H1 (cell line): ENCODE data around the gene EML4. TPM values are rescaled to one million over a fixed set of nuclear protein-coding genes. Genes with fewer than 3 reads are reported as not detected.

Experiments used
- CTCF ChIA-PET: fragments of 300-600 bp; sonication (Branson Sonifier 250); formaldehyde crosslinking; loops from one replicate; lab custom pipeline; 2021; ENCODE audit not compliant: partially characterized antibody; lab: Charles Lee
- POLR2A ChIA-PET: fragments of 300-600 bp; sonication (Branson Sonifier 250); formaldehyde crosslinking; loops from one replicate; lab custom pipeline; 2021; ENCODE audit warnings: inconsistent platforms; ENCODE audit not compliant: partially characterized antibody; lab: Charles Lee
- DNase-seq, 2 experiments: peaks; one replicate each; pipeline versions ENCODE4 v3.0.0 to v3.0.0-alpha.2; 2010 to 2022; ENCODE audit warnings: low spot score in 2 of 2, low read depth in 1 of 2, mixed read lengths in 1 of 2
- FAIRE-seq: peaks from 2 replicates; lab custom pipeline; 2011; peaks lifted over from hg19 to GRCh38; lab: Jason Lieb, UNC
- H2AFZ ChIP-seq: 2 replicates; pipeline ENCODE4 v1.8.1; 2012; ENCODE audit warnings: low read length, inconsistent platforms
- H2AK5ac ChIP-seq: 2 replicates; pipeline ENCODE4 v1.6.1; 2013; ENCODE audit warnings: low read depth, low read length
- H2BK120ac ChIP-seq: replicated peaks from 2 replicates; pipeline ENCODE3; 2013; ENCODE audit warnings: low read depth, low read length, inconsistent platforms
- H2BK12ac ChIP-seq: 2 replicates; pipeline ENCODE4 v1.6.1; 2013; ENCODE audit warnings: low read depth, low read length
- H2BK15ac ChIP-seq: 2 replicates; pipeline ENCODE4 v1.6.1; 2013; ENCODE audit warnings: low read length
- H2BK20ac ChIP-seq: 2 replicates; pipeline ENCODE4 v1.6.1; 2013; ENCODE audit warnings: low read length
- H2BK5ac ChIP-seq: 2 replicates; pipeline ENCODE4 v1.6.1; 2013; ENCODE audit warnings: low read depth, low read length
- H3K14ac ChIP-seq: 2 replicates; pipeline ENCODE4 v1.6.1; 2013; ENCODE audit warnings: inconsistent platforms; ENCODE audit not compliant: insufficient read length
- H3K18ac ChIP-seq: 2 replicates; pipeline ENCODE4 v1.6.1; 2013; ENCODE audit warnings: low read length; ENCODE audit errors: extremely low read depth
- H3K23ac ChIP-seq: 2 replicates; pipeline ENCODE4 v1.6.1; 2013; ENCODE audit warnings: inconsistent platforms; ENCODE audit not compliant: insufficient read length
- H3K23me2 ChIP-seq: 2 replicates; pipeline ENCODE4 v1.6.1; 2013; ENCODE audit warnings: low read depth, low read length
- H3K27ac ChIP-seq: 2 replicates; pipeline ENCODE4 v1.6.1; 2011; ENCODE audit warnings: low read depth, low read length, inconsistent platforms
- H3K27me3 ChIP-seq, 4 experiments: replicated peaks in 1 of 4; 1 replicate in 1 of 4; 2 replicates in 3 of 4; pipeline versions ENCODE4 v1.6.1 to v1.8.1; 2011 to 2013; ENCODE audit warnings: low read length in 3 of 4, mild to moderate bottlenecking in 3 of 4, inconsistent platforms in 2 of 4, mixed read lengths in 2 of 4, moderate library complexity in 1 of 4; ENCODE audit not compliant: control insufficient read depth in 3 of 4, insufficient read depth in 3 of 4; ENCODE audit errors: extremely low read depth in 1 of 4
- H3K36me3 ChIP-seq, 4 experiments: 2 replicates each; pipeline versions ENCODE4 v1.6.1 to v1.8.1; 2011 to 2013; ENCODE audit warnings: mild to moderate bottlenecking in 4 of 4, low read length in 3 of 4, moderate library complexity in 2 of 4, control low read depth in 1 of 4, inconsistent platforms in 1 of 4; ENCODE audit not compliant: insufficient read depth in 4 of 4, control insufficient read depth in 2 of 4
- H3K4ac ChIP-seq: replicated peaks from 2 replicates; pipeline ENCODE3; 2013; ENCODE audit warnings: low read length, low read depth, mixed read lengths, inconsistent platforms; ENCODE audit not compliant: insufficient read length
- H3K4me1 ChIP-seq, 4 experiments: replicated peaks in 1 of 4; 1 replicate in 1 of 4; 2 replicates in 3 of 4; pipeline versions ENCODE4 v1.6.1 to v1.8.1; 2011 to 2013; ENCODE audit warnings: low read length in 3 of 4, inconsistent platforms in 2 of 4, mixed read lengths in 1 of 4; ENCODE audit not compliant: insufficient read depth in 4 of 4, control insufficient read depth in 3 of 4
- H3K4me2 ChIP-seq, 2 experiments: 2 replicates each; pipeline versions ENCODE4 v1.6.1 to v1.8.1; 2011 to 2013; ENCODE audit warnings: low read depth in 2 of 2, low read length in 2 of 2, control low read depth in 1 of 2, inconsistent platforms in 1 of 2, mild to moderate bottlenecking in 1 of 2; ENCODE audit not compliant: insufficient read depth in 1 of 2
- H3K4me3 ChIP-seq, 4 experiments: fragments of 200-600, 300-600 bp in 1 of 4; sonication (generic), shearing (Covaris generic), sonication (Bioruptor Twin) in 1 of 4; 2 replicates each; pipeline versions ENCODE4 v1.5.1 to v1.8.1; 2011 to 2016; ENCODE audit warnings: low read length in 4 of 4, low read depth in 3 of 4, control low read depth in 2 of 4, inconsistent platforms in 2 of 4, mild to moderate bottlenecking in 2 of 4, mixed read lengths in 1 of 4, moderate library complexity in 1 of 4; ENCODE audit not compliant: insufficient read depth in 2 of 4; ENCODE audit errors: extremely low read depth in 1 of 4
- H3K56ac ChIP-seq: replicated peaks from 2 replicates; pipeline ENCODE3; 2013; ENCODE audit warnings: low read depth, mild to moderate bottlenecking, mixed read lengths, low read length, inconsistent platforms; ENCODE audit not compliant: insufficient read length
- H3K79me1 ChIP-seq: 2 replicates; pipeline ENCODE4 v1.6.1; 2013; ENCODE audit warnings: low read depth, low read length, control low read depth
- H3K79me2 ChIP-seq, 2 experiments: 2 replicates each; pipeline versions ENCODE4 v1.6.1 to v1.8.1; 2012 to 2013; ENCODE audit warnings: low read length in 2 of 2, mild to moderate bottlenecking in 2 of 2, inconsistent platforms in 1 of 2; ENCODE audit not compliant: insufficient read depth in 2 of 2, control insufficient read depth in 1 of 2
- H3K9ac ChIP-seq, 4 experiments: replicated peaks in 1 of 4; 1 replicate in 1 of 4; 2 replicates in 3 of 4; pipeline versions ENCODE4 v1.6.1 to v1.8.1; 2011 to 2013; ENCODE audit warnings: low read depth in 3 of 4, low read length in 3 of 4, control low read depth in 2 of 4, mild to moderate bottlenecking in 2 of 4, moderate library complexity in 2 of 4, inconsistent platforms in 1 of 4; ENCODE audit errors: extremely low read depth in 1 of 4
- H3K9me3 ChIP-seq, 2 experiments: 2 replicates each; pipeline versions ENCODE4 v1.6.1 to v1.8.1; 2012 to 2013; ENCODE audit warnings: mild to moderate bottlenecking in 2 of 2, moderate library complexity in 2 of 2, control low read depth in 1 of 2, inconsistent platforms in 1 of 2, low read depth in 1 of 2, low read length in 1 of 2, mixed read lengths in 1 of 2; ENCODE audit not compliant: insufficient read depth in 2 of 2
- H4K20me1 ChIP-seq, 2 experiments: replicated peaks in 1 of 2; 2 replicates each; pipeline versions ENCODE3 to v1.8.1; 2011 to 2013; ENCODE audit warnings: inconsistent platforms in 2 of 2, low read length in 2 of 2, mild to moderate bottlenecking in 1 of 2; ENCODE audit not compliant: insufficient read depth in 2 of 2, control insufficient read depth in 1 of 2
- H4K5ac ChIP-seq: 2 replicates; pipeline ENCODE4 v1.6.1; 2013; ENCODE audit warnings: low read length, low read depth, mixed read lengths, inconsistent platforms; ENCODE audit not compliant: insufficient read length
- H4K8ac ChIP-seq: 2 replicates; pipeline ENCODE4 v1.8.0; 2013; ENCODE audit warnings: mild to moderate bottlenecking, moderate library complexity, low read length, inconsistent platforms; ENCODE audit not compliant: insufficient read depth; ENCODE audit errors: extremely low read depth
- H4K91ac ChIP-seq: replicated peaks from 2 replicates; pipeline ENCODE3; 2013; ENCODE audit warnings: low read length, mixed read lengths, inconsistent platforms; ENCODE audit not compliant: insufficient read length
- BCL11A ChIP-seq, 2 experiments: IDR thresholded peaks; one replicate each; pipeline ENCODE4 v1.6.1; 2011; ENCODE audit warnings: low read depth in 2 of 2, low read length in 2 of 2, mild to moderate bottlenecking in 2 of 2
- BRCA1 ChIP-seq: IDR thresholded peaks from 2 replicates; pipeline ENCODE4 v1.6.1; 2012; ENCODE audit warnings: low read depth, low read length, improper control_type of control experiment
- CBX5 ChIP-seq: fragments of 300-800, 300-1000 bp; sonication (generic); IDR thresholded peaks from 2 replicates; pipeline ENCODE4 v1.7.1; 2016; ENCODE audit warnings: antibody characterized with exemption, low read length, low read depth
- CHD1 ChIP-seq: IDR thresholded peaks from 2 replicates; pipeline ENCODE4 v1.6.1; 2012; ENCODE audit warnings: low read depth, low read length, improper control_type of control experiment
- GTF2F1 ChIP-seq: IDR thresholded peaks from 2 replicates; pipeline ENCODE4 v1.6.1; 2012; ENCODE audit warnings: low read depth, low read length, improper control_type of control experiment, borderline replicate concordance
- KDM5A ChIP-seq: fragments of 200-600 bp; IDR thresholded peaks from 2 replicates; pipeline ENCODE4 v1.7.1; 2012; ENCODE audit warnings: mild to moderate bottlenecking, low read length, inconsistent platforms, mixed read lengths
- MAFK ChIP-seq: IDR thresholded peaks from 2 replicates; pipeline ENCODE4 v1.6.1; 2012; ENCODE audit warnings: low read depth, mild to moderate bottlenecking, improper control_type of control experiment, low read length
- RBBP5 ChIP-seq: IDR thresholded peaks from 2 replicates; pipeline ENCODE4 v1.7.1; 2012; ENCODE audit warnings: low read depth, mild to moderate bottlenecking, inconsistent platforms, low read length, moderate library complexity, borderline replicate concordance
- SAP30 ChIP-seq: fragments of 300-600 bp; sonication (generic); IDR thresholded peaks from 2 replicates; pipeline ENCODE4 v1.7.1; 2012; ENCODE audit warnings: low read length, moderate library complexity, mild to moderate bottlenecking, inconsistent platforms; ENCODE audit not compliant: insufficient read depth, insufficient replicate concordance
- SUZ12 ChIP-seq: fragments of 200-600 bp; sonication (generic); IDR thresholded peaks from 2 replicates; pipeline ENCODE4 v1.6.1; 2012; ENCODE audit warnings: mild to moderate bottlenecking, inconsistent platforms, low read length, moderate library complexity, mixed read lengths
- whole genome bisulfite sequencing, 2 experiments: shearing (Covaris generic) in 1 of 2; methylation state at CpG; one replicate each; pipeline versions ENCODE4 v1.1.6 to v1.1.7; 2013 to 2015; ENCODE audit warnings: low lambda C conversion rate in 2 of 2, mixed read lengths in 2 of 2, inconsistent platforms in 1 of 2, low coverage in 1 of 2, missing lambda C conversion rate in 1 of 2; ENCODE audit not compliant: insufficient replicate concordance in 2 of 2, insufficient coverage in 1 of 2, insufficient read length in 1 of 2; ENCODE audit errors: extremely low coverage in 1 of 2, missing lambda C conversion rate in 1 of 2; 5-methylcytosine and 5-hydroxymethylcytosine counted together
- polyA plus RNA-seq, 7 experiments: library from polyadenylated mRNA; depleted of rRNA in 3 of 7; stranded (reverse) in 5 of 7; unstranded in 2 of 7; fragments of >200 nt in 5 of 7; fragments of 200-250 nt in 2 of 7; gene quantifications; 1 replicate in 5 of 7; 2 replicates in 1 of 7; 4 replicates in 1 of 7; pipeline versions ENCODE4 v1.2.1 to v1.2.3, GENCODE V29; 2011 to 2013; ENCODE audit warnings: missing spikeins in 2 of 7, mixed read lengths in 2 of 7
- total RNA-seq: library from RNA; stranded (reverse); fragmentation: NEBNext Ultra II Directional; extraction: Animal tissue kit (Norgen Biotek cat#: 25700); gene quantifications from 2 replicates; pipeline ENCODE4 v1.2.1, GENCODE V29; 2021
- TF ChIP-seq, protein P1 (sequence below), 3 experiments: IDR thresholded peaks; 1 replicate in 2 of 3; 2 replicates in 1 of 3; pipeline versions ENCODE4 v1.5.1 to v1.6.1; 2011; ENCODE audit warnings: low read length in 3 of 3, mild to moderate bottlenecking in 3 of 3, inconsistent platforms in 2 of 3, low read depth in 1 of 3, moderate library complexity in 1 of 3; ENCODE audit not compliant: insufficient read depth in 1 of 3; ENCODE audit errors: control extremely low read depth in 1 of 3

EML4 gene
- total and polyA plus RNA-seq, 2 of the 8 experiments (the other 6 are each of a cell fraction or from before 2014, with no cell fraction given) = 50.1 to 104 TPM

DNA sequence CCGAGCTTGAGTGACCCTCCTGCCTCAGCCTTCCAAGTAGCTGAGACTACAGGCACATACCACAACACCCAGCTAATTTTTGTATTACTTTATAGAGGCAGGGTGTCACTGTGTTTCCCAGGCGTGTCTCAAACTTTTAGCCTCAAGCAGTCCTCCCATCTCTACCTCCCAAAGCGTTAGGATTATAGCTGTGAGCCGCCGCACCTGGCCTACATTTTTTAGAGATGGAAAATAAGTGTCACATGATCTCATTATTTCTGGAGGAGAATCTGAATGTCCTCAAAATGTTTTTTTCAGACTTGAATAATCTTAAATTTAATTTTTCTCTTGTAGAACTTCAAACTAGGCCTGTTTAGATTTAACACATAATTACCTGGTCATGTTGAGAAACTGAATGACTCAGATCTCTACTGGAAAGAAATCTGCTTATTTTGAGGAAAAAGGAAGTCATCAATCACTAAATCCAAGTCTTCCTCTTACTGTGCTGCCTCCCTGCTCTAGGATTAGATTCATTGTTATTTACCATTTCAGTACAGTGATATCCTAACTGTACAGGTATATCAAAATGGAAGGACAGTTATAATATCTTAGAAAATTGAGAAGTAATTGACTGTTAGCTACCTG is 99.5 kb downstream of the EML4 start:
- WGBS, 2 experiments = 93% methylated on average over 5 of the region's 5 CpGs; no CpG with 5 or more reads in 1 of the 2 experiments
- Histone ChIP-seq H3K27ac (no peak overlapping the region), H2AK5ac (no peak overlapping the region), H3K9me3 (no peaks in the 10 kb centered on the region), H3K4ac (no peak overlapping the region), H3K14ac (no peak overlapping the region), H3K4me1 (no peaks in the 10 kb centered on the region), H3K4me3 (no peak overlapping the region), H3K36me3 (no peaks in the 10 kb centered on the region; a peak in 2 of 8 replicates), H3K23me2 (no peaks in the 10 kb centered on the region), H3K56ac (no peak overlapping the region), H3K23ac (no peak overlapping the region), H3K79me2 (no peaks in the 10 kb centered on the region), H3K27me3 (no peaks in the 10 kb centered on the region), H2BK5ac (no peak overlapping the region), H3K4me2 (no peak overlapping the region), H4K91ac (no peak overlapping the region), H3K9ac (no peak overlapping the region), H2BK15ac (no peak overlapping the region), H4K20me1 (no peaks in the 10 kb centered on the region), H2BK12ac (no peak overlapping the region), H3K79me1 (no peaks in the 10 kb centered on the region; the same call in 1 of the 2 replicates), H2AFZ (no peak overlapping the region), H3K18ac (no peak overlapping the region), H2BK20ac (no peak overlapping the region), H4K5ac (no peak overlapping the region), H2BK120ac (no peak overlapping the region), H4K8ac (no peak overlapping the region)
- FAIRE-seq = no peak
- ChIA-PET POLR2A (no interaction called here), CTCF (interaction anchor here (1.1 kb wide), 1 partner anchor 9 kb away, joined by 3 read pairs; no protein-coding TSS in a partner anchor)
- DNase-seq = no peak
- TF ChIP-seq BRCA1 (no peak), MAFK (no peak), CBX5 (no peak), SAP30 (no peak), GTF2F1 (no peak), CHD1 (no peak), KDM5A (no peak), SUZ12 (no peak), RBBP5 (no peak), BCL11A (IDR thresholded peaks at IDR 0.05; ENCODE audit: low read depth in 2 of 2, low read length in 2 of 2) (no peak)
- TF ChIP-seq, protein P1, sequence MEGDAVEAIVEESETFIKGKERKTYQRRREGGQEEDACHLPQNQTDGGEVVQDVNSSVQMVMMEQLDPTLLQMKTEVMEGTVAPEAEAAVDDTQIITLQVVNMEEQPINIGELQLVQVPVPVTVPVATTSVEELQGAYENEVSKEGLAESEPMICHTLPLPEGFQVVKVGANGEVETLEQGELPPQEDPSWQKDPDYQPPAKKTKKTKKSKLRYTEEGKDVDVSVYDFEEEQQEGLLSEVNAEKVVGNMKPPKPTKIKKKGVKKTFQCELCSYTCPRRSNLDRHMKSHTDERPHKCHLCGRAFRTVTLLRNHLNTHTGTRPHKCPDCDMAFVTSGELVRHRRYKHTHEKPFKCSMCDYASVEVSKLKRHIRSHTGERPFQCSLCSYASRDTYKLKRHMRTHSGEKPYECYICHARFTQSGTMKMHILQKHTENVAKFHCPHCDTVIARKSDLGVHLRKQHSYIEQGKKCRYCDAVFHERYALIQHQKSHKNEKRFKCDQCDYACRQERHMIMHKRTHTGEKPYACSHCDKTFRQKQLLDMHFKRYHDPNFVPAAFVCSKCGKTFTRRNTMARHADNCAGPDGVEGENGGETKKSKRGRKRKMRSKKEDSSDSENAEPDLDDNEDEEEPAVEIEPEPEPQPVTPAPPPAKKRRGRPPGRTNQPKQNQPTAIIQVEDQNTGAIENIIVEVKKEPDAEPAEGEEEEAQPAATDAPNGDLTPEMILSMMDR (IDR thresholded peaks at IDR 0.05; ENCODE audit: control extremely low read depth in 1 of 3, insufficient read depth in 1 of 3, low read depth in 1 of 3, low read length in 3 of 3) = no peak
